HG02973 (cell line): ENCODE data around the gene GLG1.
"Not testable (repeated sequence)": the region's sequence is repeated elsewhere in the genome, so short reads cannot be mapped to it uniquely, and the experiment has no call there.

Source experiments
- ATAC-seq: cut with Tn5 transposase; IDR thresholded peaks from one replicate; pipeline ENCODE4 v1.9.1; 2021; ENCODE audit warnings: moderate library complexity; ENCODE audit not compliant: unreplicated experiment

Gene GLG1

DNA sequence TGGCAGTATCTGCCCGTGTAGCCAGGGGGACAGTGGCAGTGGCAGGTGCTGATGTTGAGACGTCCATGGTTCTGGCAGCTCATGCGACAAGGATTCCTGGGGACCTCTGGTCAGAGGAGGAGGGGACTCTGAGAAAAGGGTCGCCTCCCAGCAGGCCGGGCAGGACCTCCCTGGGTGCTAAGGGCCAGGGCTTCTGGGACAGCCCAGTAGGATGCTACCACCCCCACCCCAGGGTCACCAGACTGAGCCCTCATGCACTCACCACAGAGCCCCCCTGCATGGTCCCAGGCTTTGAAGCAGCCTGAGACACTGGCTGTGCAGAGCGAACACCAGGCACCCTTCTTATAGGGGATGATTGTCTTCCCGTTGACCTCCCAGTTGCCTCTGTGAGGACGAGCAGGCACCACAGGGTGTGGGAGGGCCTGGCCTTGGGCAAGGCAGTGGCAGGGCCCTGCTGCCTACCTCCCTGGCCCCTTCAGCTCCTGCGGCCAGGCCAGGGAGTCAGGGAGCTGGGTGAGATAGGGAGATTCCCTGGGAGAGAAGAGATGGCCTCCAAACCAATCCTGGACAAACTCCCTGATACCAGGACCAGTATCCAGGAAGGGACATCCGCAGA is 194.0 kb downstream of the GLG1 start:
- not testable (repeated sequence) for ATAC-seq

DNA sequence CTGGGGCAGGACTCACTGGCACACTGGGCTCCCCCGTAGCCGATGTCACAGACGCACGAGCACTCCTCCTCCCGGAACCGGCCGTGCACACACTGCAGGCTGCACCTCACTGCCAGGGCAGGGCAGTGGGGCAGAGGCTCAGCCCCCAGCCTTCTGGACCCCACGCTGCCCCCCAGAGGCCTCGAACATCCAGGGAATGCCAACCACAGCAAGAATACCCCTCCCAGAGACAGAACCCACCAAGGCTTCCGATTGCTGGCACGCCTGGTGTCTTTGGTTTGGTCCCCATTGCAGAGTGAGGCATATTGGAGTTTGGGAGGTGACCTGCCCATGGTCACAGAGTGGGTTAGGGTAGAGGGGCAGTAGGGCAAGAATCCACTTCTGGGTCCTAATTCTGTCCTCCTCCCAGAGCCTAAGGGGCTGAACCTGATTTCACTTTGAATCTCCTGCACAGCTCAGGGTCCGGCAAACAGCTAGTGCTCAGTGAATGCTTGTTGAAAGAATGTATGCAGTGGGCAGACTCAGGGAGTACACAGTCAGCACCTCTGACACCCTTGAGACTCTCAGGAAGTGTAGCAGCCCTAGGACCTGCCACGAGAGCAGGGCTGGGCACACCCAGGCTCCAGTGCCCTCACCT is 194.7 kb downstream of the GLG1 start:
- ATAC-seq = not testable (repeated sequence)

DNA sequence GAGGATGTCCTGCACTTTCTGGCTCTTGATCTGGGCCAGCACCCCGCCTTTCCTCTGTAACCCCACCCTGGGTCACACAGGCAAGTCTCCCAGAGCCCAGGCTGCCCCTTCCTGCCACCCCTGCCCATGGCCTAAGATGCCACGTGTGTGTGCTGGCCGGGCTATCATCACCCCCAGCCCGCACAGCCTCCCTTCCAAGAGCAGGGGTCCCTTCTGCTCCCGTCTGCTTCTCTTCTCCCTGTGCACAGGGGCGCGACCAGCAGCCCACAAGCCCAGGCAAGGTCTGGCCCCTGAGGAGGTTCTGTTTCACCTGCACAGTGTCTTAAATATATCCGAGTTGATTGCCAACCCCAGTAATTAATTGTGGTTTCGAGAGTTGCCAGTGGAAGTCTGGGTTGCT is 195.9 kb downstream of the GLG1 start:
- not testable (repeated sequence) for ATAC-seq

DNA sequence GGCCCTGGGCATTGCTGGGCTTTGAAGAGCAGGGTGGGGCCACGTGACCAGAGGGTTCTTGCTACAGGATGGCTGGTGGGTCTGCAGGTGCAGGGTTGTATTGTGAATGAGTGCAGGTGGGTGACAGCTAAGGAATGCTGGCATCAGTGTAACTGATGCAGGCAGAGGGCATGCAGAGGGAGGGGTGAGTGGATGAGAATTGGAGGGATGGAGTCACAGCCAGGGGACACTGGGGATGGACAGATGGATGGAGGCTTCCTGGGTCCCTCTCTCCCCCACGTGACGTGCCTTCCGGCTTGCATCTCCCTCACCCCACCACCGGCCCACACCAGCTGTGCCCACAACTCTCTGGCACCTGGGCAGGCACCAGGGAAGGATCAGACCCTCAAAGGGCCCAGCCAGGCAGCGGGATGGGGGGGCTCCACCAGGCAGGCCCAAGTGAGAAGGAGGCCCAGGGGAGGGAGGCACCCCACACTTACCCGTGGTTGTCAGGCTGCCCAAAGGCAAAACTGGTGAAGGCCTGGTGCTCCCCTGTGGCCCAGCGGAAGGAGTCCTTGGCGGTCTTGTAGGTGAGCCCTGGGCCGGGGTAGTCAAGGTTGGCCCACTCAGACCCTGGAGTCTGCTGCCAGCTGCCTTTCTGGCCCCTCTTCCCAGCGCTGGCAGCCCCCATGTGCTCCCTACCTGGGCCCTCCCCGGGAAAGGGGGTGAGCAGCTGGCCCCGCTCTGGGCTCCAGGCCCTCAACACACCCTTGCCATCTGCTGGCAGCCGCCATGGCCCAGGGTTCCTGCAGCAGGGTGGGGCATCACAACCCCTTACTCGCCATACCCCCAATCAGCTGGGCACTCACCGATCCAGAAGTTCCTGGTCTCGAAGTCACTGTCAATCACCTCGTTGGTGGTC is 196.6 kb downstream of the GLG1 start:
- not testable (repeated sequence) for ATAC-seq

- not testable (repeated sequence) for ATAC-seq
Measured at GRCh38 chr16:74409185-74409981, 197.5 kb downstream of the GLG1 start.

DNA sequence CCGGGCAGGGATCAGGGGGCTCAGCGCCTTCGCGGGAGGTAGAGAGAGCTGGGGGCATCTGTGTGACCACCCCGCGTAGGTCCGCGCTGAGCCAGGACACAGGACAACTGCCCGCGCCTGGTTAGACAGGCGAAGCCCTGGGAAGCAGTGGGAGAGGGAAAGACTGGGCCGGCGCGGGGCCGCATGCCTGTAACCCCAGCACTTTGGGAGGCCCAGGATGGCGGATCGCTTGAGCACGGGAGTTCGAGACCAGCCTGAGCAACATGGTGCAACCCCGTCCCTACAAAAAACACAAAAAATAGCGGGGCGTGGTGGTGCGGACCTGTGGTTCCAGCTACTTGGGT is 199.6 kb downstream of the GLG1 start:
- ATAC-seq = not testable (repeated sequence)

DNA sequence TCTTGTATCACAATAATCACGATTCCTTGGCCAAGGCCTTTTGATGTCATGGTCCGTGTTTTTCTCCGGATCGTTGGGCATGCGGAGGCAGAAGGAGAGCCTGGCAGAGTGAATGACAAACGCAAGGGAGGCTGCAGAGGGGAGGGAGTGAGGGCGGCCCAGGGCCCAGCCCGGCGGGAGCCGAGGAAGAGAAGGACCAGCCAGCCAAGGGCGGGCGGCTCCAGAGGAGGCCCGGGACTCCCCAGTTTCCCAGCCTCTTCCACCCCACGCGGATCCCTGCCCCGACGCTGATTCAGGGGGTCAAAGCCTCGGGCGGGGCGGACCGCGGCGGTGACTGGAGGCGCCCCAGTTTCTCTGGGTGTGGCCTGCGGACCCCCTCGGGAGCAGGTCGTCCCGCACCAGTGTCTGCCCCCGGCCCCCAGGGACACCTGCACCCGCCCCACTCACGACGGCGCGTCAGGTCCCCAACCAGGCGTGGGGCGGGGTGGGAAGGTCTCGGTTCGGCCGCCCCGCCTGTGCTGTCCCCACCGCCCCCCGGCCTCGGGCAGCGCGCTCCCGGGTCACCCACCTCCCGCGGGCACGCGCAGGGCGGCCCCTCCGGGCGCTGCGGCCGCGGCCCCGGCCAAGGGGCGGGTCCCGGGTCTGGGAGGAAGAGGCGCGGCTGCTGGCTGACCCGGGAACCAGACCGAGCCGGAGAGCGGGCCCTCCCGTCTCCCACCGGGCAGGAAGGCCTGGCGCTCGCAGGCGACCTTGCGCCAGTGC is 200.1 kb downstream of the GLG1 start:
- ATAC-seq = peak; percentile 43

DNA sequence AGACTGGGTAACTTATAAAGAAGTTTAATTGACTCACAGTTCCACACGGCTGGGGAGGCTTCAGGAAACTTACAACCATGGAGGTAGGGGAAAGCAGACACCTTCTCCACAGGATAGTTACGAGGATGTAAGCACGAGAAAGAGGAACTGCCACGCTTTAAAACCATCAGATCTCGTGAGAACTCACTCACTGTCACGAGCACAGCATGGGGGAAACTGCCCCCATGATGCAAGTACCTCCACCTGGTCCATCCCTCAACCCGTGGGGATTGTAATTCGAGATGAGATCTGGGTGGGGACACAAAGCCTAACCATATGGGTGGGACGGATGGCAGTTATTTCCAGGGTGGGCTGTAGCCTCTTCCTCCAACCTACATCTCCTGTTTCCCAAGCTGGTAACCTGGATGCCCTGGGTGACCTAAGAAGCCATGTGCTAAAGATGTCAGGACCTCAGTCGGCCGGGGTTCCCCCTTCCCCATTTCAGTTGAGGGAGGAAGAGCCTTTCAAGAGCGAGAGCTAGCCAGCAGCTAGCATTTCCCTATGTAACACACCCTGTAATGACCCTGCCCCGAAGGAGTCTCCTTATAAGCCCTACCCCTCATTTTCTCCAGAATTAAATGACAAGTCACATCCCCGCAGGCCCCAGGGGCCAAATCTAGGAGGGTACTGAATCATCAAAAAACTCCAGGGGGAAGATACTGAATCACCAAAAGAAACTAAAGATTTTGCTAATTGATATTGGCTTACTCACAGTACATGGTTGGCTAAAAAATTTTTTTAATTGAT is 202.6 kb downstream of the GLG1 start:
- not testable (repeated sequence) for ATAC-seq

DNA sequence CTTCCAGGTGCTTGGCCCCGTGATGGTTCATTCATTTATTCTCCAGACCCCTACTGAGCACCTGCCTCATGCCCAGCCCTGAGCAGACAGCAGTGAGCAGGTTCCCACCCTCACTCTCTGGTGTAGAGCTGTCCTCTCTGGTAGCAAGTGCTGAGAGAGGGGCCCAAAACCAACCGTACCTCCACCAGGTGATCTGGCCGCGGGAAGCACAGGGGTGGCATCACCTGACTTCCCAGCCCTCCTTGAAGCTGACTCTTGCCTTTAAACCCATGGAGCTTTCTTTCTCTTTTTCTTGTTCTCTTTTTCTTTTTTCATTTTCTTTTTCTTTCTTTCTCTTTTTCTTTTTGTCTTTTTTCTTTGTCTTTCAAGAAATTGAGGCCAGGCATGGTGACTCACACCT is 206.7 kb downstream of the GLG1 start:
- ATAC-seq = not testable (repeated sequence)

- ATAC-seq = not testable (repeated sequence)
Measured at GRCh38 chr16:74398212-74398895, 208.6 kb downstream of the GLG1 start.
